ENCODE measurements around the gene PPP4R3B. TPM values are rescaled to one million over a fixed set of nuclear protein-coding genes. Genes with fewer than 3 reads are reported as not detected.

Gene PPP4R3B
- total and polyA plus RNA-seq, 2 of the 13 experiments (the other 11 are each of a cell fraction or from before 2014, with no cell fraction given) = 24.2 to 53.0 TPM

DNA sequence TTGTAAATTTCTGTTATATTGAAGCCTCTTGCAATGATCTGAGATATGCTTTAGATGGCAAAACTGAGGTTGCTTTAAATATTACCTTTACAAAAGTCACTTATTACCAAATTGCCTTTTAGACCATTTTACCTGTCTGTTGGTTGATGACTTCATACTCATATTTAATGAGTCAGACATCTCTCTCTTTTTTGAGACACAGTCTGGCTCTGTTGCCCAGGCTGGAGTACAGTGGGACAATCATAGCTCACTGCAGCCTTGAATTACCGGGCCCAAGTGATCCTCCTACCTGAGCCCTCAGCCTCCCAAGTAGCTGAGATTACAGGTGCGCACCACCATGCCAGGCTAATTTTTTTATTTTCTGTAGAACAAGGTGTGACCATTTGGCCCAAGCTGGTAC, 11.5 kb upstream of the PPP4R3B start:
- ATAC-seq (no peak), DNase-seq (ENCODE audit: low spot score) (no peak), FAIRE-seq (no peak)
- BruUV-seq (replicated peaks) = no TSS peak
- Histone ChIP-seq H3K79me2 (ENCODE audit: insufficient read depth, low read length) (peaks cover 3% of the 10 kb centered on the region), H3K9me3 (ENCODE audit: low read length) (no peaks in the 10 kb centered on the region), H2AFZ (ENCODE audit: low read length) (no peak overlapping the region), H3K36me3 (replicated peaks in 1 of 2; ENCODE audit: control insufficient read depth in 1 of 2, insufficient read depth in 2 of 2, low read length in 2 of 2) (0 out of 5 replicates have a peak, but pooled peaks cover 0 to 3% of the 10 kb centered on the region in 2 experiments), H3K27me3 (ENCODE audit: control insufficient read depth in 1 of 2, insufficient read depth in 2 of 2, low read length in 2 of 2) (no peaks in the 10 kb centered on the region), H3K27ac (ENCODE audit: extremely low read length, insufficient read depth, low read length) (no peak overlapping the region), H3K4me1 (ENCODE audit: insufficient read depth, low read length) (no peaks in the 10 kb centered on the region), H3K9ac (ENCODE audit: insufficient read depth, low read depth, low read length) (no peak overlapping the region), H3K4me3 (replicated peaks in 1 of 3; ENCODE audit: insufficient read depth in 1 of 3, low read depth in 2 of 3, low read length in 3 of 3) (no peak overlapping the region), H4K20me1 (ENCODE audit: insufficient read depth, low read length) (no peaks in the 10 kb centered on the region), H3K4me2 (ENCODE audit: low read depth, low read length) (no peak overlapping the region)
- TF ChIP-seq POLR2AphosphoS5 (IDR thresholded peaks at IDR 0.05; ENCODE audit: low read depth, low read length) = no peak
- TF ChIP-seq CBX5 (CRISPR knock-in tag; IDR thresholded peaks at IDR 0.05; ENCODE audit: borderline replicate concordance) = no peak
- no peak for TF ChIP-seq SMARCE1 (IDR thresholded peaks at IDR 0.05; ENCODE audit: borderline replicate concordance)
- TF ChIP-seq NCOR1 (IDR thresholded peaks at IDR 0.05; ENCODE audit: borderline replicate concordance, low read length) = no peak
- TF ChIP-seq NFE2L2 (IDR thresholded peaks at IDR 0.05; ENCODE audit: low read length) = no peak
- TF ChIP-seq ZNF761 (CRISPR knock-in tag; conservative IDR thresholded peaks at IDR 0.05) = no peak
- no peak for TF ChIP-seq ZNF34 (CRISPR knock-in tag; IDR thresholded peaks at IDR 0.05; ENCODE audit: borderline replicate concordance)
- TF ChIP-seq NRL (CRISPR knock-in tag; IDR thresholded peaks at IDR 0.05; ENCODE audit: borderline replicate concordance) = no peak
- no peak for TF ChIP-seq STAG1 (CRISPR knock-in tag; IDR thresholded peaks at IDR 0.05)
- TF ChIP-seq GATA4 (IDR thresholded peaks at IDR 0.05; ENCODE audit: borderline replicate concordance, low read depth) = no peak
- no peak for TF ChIP-seq ZNF20 (CRISPR knock-in tag; IDR thresholded peaks at IDR 0.05)
- no peak for TF ChIP-seq ZNF558 (CRISPR knock-in tag; IDR thresholded peaks at IDR 0.05; ENCODE audit: borderline replicate concordance)
- no peak for TF ChIP-seq ZMYM3 (CRISPR knock-in tag; IDR thresholded peaks at IDR 0.05)
- TF ChIP-seq ZKSCAN1 (IDR thresholded peaks at IDR 0.05; ENCODE audit: low read length) = no peak
- no peak for TF ChIP-seq ZFP36L2 (CRISPR knock-in tag; IDR thresholded peaks at IDR 0.05)
- no peak for TF ChIP-seq PHF20 (CRISPR knock-in tag; IDR thresholded peaks at IDR 0.05)
- TF ChIP-seq, protein P1, sequence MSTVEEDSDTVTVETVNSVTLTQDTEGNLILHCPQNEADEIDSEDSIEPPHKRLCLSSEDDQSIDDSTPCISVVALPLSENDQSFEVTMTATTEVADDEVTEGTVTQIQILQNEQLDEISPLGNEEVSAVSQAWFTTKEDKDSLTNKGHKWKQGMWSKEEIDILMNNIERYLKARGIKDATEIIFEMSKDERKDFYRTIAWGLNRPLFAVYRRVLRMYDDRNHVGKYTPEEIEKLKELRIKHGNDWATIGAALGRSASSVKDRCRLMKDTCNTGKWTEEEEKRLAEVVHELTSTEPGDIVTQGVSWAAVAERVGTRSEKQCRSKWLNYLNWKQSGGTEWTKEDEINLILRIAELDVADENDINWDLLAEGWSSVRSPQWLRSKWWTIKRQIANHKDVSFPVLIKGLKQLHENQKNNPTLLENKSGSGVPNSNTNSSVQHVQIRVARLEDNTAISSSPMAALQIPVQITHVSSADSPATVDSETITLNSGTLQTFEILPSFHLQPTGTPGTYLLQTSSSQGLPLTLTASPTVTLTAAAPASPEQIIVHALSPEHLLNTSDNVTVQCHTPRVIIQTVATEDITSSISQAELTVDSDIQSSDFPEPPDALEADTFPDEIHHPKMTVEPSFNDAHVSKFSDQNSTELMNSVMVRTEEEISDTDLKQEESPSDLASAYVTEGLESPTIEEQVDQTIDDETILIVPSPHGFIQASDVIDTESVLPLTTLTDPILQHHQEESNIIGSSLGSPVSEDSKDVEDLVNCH (CRISPR knock-in tag; IDR thresholded peaks at IDR 0.05) = no peak
- CTCF ChIA-PET (ENCODE audit: low intra/inter-chr PET ratio, low total read pairs) = no interaction called here
- intact Hi-C loops (cut with micrococcal nuclease; ENCODE audit: unreplicated experiment) (no loop called here), in situ Hi-C loops (cut with HindIII; ENCODE audit: extremely low pct_ligation_motif_present, low pct_unique_long_range_greater_than_20kb) (no loop called here)
- POLR2A ChIA-PET = interaction anchor here (2.6 kb wide), 1 partner anchor 10 kb away, joined by 17 read pairs; no protein-coding TSS in a partner anchor
- WGBS (ENCODE audit: low lambda C conversion rate) = 100% methylated on average over 2 of the region's 2 CpGs
